GM19035 (cell line): ENCODE data around the gene RAB9B.
A peak's percentile ranks its signal among the peaks of the same experiment; 100 is the strongest.
"Not testable (repeated sequence)": the region's sequence is repeated elsewhere in the genome, so short reads cannot be mapped to it uniquely, and the experiment has no call there.

Experiments
- ATAC-seq: cut with Tn5 transposase; IDR thresholded peaks from one replicate; pipeline ENCODE4 v1.9.1; 2021; ENCODE audit not compliant: unreplicated experiment

RAB9B gene

GRCh38 chrX:103831803-103832544, at the start of gene RAB9B:
TSS of gene RAB9B (minus strand) at chrX:103832257. CDS start at chrX:103825784, 6,473 bp downstream.
- ATAC-seq = peak; percentile 94

- no peak for ATAC-seq
These were observed 47.3 kb upstream of the RAB9B start for GRCh38 chrX:103879339-103879738.

- no peak for ATAC-seq
These were observed 46.5 kb upstream of the RAB9B start for GRCh38 chrX:103878466-103879122.

GRCh38 chrX:103877571-103877970, 45.5 kb upstream of the RAB9B start:
- ATAC-seq = no peak

- no peak for ATAC-seq
These were observed 33.0 kb upstream of the RAB9B start for GRCh38 chrX:103864886-103865534.

- ATAC-seq = no peak
These were observed 32.1 kb upstream of the RAB9B start for GRCh38 chrX:103864149-103864548.

GRCh38 chrX:103861200-103861599, 29.1 kb upstream of the RAB9B start:
- no peak for ATAC-seq

GRCh38 chrX:103849558-103849957, 17.5 kb upstream of the RAB9B start:
- ATAC-seq = no peak

GRCh38 chrX:103847174-103847870, 15.3 kb upstream of the RAB9B start:
- ATAC-seq = no peak

GRCh38 chrX:103846386-103846785, 14.3 kb upstream of the RAB9B start:
- no peak for ATAC-seq

GRCh38 chrX:103845165-103845653, 13.2 kb upstream of the RAB9B start:
- no peak for ATAC-seq

GRCh38 chrX:103839404-103839803, 7.3 kb upstream of the RAB9B start:
- ATAC-seq = no peak

GRCh38 chrX:103831342-103831802, 685 bp downstream of the RAB9B start:
- peak; percentile 19 for ATAC-seq

GRCh38 chrX:103830848-103831247, 1.2 kb downstream of the RAB9B start:
- no peak for ATAC-seq

- ATAC-seq = no peak
These were observed 3.5 kb downstream of the RAB9B start for GRCh38 chrX:103828529-103828928.

- ATAC-seq = no peak
These were observed 6.2 kb downstream of the RAB9B start for GRCh38 chrX:103825881-103826280.

- ATAC-seq = no peak
These were observed 8.5 kb downstream of the RAB9B start for GRCh38 chrX:103823591-103823990.

- not testable (repeated sequence) for ATAC-seq
These were observed 11.3 kb downstream of the RAB9B start for GRCh38 chrX:103820802-103821201.

- ATAC-seq = no peak
These were observed 13.0 kb downstream of the RAB9B start for GRCh38 chrX:103818842-103819619.

- ATAC-seq = no peak
These were observed 14.6 kb downstream of the RAB9B start for GRCh38 chrX:103817502-103817901.
